ENCODE results near the gene OLFM1.
"Not testable (repeated sequence)": the region's sequence is repeated elsewhere in the genome, so short reads cannot be mapped to it uniquely, and the experiment has no call there.

Gene OLFM1

DNA sequence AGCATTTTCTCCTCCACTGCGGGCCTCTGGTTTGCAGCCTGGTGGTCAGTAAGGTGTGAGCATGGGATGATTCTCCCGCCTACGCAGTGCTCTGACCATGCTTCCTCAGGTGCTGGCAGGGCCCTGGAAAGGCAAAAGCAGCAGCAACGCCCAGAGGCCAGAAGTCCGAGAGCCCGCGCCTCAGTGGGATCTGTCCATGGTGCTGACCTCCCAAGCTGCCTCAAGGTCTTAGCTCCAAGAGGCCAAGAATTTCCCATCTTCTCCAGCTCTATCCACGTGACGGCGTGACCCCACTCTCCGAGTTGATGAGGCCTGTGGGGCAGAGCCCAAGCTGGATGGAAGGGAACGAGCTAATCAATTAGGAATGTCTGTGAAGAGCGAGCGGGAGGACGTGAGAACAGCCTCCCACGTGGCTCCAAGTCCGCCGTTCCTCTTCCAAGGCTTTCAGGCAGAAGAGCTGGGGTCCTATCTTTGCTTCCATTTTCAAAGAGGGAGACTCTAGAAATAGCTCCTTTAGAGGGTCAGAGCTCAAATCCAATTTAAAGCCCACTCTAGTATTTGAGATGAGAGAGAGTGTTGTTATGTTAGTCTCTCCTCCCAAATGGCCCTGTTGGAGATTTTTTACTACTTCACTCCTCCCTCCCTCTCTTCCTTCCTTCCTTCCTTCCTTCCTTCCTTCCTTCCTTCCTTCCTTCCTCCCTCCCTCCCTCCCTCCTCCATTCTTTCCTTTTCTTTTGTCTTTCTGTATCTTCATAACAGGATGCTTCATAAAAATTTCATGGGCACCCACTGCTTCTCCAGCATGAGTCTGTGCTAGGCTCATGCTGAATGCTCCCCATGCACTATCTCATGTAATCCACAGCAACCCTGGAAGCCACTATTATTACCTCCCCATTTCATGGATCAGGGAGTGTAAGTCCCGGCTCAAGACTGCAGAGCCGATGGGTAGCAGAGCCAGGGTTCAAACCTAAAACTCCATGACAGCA lies 69.3 kb downstream of the OLFM1 start:
- DNase-seq: no peak

DNA sequence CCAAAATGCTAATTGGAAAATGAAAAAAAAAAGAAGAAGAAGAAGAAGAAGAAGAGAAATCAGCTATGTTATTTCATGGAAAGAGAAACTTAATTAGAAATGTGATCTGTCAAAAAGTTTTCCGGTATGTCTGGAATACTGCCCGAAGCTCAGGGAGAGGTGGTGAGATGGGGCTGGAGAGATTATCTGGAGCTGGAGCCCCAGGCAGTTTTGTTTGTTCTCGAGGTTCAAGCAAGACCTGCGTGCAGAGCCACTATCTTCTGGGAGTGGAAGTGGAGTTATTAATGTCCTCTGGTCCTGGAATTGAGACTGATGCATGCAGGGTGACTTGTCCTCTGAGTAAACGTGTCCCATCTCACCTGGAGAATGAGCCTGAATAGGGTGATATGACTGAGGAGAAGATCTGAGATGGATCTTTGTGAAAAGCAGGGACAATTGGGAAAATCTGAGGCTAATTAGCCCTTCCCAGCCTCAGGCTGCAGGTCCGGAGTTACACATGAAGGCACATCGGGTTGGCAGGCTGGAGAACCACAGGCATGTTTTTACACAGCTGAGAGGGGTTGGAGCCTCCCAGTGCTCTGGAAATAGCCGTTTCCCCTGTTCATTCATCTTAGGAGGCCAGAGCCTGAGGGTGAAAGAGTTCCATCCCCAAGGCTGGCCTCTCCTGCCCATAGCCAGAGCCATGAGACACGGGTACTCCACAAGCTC lies 70.5 kb downstream of the OLFM1 start:
- DNase-seq: no peak

DNA sequence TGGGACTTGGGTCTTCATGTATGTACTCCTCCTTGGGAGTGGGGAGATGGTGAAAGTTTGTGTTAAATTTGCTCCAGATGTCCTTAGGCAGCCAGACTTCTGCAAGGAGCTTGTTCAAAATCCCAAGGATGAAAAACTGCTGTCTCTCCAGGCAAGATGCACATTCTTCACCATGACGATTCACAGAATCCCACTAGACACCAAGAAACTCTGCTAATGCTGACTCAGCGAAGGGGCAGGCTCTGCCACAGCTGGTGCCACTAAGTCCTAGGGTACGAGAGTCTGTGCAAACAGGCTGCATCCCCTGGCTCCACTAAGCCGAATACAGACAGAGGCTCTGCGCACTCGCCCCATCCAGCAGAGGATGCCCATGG lies 71.1 kb downstream of the OLFM1 start:
- DNase-seq: no peak

DNA sequence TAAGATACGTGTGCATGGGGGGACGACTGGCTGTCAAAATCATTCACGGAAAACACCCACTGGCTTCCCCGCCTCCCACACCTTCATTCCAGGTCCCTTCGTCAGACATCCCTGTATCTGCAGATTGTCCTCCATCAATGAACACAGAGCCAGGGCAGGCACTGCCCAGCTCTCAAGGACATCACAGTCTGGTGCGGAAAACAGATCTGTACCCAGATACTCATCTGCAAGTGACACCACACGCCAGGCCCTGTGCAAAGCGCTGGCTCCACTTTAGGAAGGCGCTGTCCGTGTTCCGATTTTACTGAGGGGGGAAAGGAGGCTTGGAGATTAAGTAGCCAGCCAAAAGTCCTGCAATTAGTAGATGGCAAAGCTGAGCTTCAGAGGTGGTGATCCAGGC lies 72.3 kb downstream of the OLFM1 start:
- DNase-seq: no peak

DNA sequence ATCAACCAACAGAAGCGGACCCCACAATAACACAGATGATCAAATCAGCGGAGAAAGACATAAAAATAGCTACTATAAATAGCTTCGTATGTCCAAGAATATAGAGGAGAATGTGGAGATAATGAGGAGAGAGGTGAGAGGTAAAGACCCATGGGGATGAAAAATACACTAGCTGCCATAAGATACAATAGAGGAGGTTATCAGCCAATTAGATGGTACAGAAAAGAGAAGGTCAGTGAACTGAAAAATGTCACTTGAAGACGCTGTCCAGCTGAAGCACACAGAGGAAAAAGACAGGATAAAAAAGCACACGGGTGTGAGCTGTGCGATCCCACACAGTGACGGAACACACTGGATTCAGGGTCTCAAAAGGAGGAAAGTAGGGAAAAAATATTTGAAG lies 73.4 kb downstream of the OLFM1 start:
- DNase-seq: no peak

DNA sequence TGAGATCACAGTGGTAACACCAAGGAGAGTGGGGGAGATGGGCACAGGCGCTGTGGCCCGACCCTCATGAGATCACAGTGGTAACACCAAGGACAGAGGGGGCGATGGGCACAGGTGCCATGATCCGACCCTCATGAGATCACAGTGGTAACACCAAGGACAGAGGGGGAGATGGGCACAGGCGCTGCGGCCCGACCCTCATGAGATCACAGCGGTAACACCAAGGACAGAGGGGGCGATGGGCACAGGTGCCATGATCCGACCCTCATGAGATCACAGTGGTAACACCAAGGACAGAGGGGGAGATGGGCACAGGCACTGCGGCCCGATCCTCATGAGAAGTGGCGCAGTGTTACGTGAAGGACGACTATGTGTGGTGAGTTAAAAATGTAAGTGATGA lies 75.1 kb downstream of the OLFM1 start:
- DNase-seq: not testable (repeated sequence)

DNA sequence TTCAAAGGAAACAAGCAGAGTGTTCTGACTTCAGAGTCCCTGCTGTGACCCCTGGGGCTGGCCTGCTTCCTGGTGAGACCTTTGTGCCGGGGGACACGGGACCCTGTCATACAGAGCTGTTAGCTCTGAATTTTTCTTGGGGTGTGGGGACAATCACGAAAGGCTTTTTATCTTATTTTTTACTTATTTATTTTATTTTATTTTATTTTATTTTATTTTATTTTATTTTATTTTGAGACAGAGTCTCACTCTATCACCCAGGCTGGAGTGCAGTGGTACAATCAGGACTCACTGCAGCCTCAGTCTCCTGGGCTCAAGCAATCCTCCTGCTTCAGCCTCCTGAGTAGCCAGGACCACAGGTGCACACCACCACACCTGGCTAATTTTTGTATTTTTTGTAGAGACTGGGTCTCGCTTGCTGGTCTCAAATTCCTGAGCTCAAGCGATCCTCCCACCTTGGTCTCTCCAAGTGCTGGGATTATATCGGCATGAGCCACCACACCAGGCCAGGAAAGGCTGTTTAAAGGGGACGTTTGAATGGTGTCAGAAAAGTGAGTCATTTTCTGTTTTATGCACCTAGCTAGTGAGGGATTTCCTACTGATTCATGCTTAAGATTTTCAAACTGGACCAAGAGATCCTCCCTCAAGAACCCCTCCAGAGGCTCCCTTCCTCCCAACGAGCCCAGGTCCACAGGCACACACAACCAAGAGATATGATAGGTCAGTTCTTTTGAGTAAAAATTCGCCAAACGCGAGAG lies 75.7 kb downstream of the OLFM1 start:
- no peak for DNase-seq

DNA sequence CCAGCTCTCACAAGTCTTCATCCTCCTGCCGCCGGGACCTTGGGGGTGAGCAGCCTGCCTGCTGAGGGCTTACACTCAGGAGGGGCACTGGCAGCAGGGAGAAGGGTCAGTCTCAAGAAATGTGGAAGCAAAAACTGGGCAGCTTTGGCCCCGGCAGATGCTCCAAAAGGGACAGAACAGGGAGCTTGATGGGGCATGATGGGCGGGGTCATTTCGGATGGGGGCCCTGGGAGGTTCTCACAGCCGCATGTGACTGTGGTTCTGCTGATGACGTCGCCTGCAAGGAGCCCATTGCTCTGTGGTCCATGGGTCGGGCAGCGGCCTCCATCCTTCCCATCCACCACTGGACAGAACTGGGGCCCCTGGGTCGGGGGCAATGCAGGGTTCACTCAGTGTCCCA lies 76.6 kb downstream of the OLFM1 start:
- no peak for DNase-seq

DNA sequence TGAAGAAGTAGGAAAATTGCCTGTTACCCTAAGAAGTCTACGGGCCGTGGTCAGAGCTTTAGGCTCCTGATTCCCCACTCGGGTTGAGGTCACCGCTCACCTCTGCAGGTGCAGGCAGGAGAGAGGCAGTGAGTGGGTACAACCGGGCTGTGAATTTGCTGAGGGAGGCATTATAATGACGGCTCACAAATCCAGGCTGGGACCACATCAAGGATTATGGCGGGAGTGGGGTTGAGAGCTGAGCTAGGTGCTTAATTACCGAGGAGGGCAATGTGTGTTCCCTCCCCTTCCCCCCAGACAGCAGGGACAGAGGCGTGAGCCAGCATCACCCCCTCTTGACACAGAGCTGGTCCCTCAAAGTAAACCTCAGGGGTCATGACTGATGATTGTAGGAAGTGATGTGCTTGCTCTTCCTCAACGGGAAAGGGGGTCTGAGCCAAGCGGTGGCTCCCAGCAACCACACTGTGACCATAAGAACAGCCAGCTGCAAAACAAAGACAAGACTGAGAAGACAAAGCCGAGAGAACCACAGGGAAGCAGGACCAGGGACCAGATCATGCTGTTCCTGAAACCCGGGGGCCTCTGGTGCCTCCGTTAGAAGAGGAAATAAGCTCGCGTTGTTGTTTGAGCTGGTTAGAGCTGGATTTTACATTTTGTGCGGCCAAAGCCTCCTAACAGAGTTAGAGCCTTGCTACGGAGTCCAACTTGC lies 77.7 kb downstream of the OLFM1 start:
- DNase-seq: no peak

DNA sequence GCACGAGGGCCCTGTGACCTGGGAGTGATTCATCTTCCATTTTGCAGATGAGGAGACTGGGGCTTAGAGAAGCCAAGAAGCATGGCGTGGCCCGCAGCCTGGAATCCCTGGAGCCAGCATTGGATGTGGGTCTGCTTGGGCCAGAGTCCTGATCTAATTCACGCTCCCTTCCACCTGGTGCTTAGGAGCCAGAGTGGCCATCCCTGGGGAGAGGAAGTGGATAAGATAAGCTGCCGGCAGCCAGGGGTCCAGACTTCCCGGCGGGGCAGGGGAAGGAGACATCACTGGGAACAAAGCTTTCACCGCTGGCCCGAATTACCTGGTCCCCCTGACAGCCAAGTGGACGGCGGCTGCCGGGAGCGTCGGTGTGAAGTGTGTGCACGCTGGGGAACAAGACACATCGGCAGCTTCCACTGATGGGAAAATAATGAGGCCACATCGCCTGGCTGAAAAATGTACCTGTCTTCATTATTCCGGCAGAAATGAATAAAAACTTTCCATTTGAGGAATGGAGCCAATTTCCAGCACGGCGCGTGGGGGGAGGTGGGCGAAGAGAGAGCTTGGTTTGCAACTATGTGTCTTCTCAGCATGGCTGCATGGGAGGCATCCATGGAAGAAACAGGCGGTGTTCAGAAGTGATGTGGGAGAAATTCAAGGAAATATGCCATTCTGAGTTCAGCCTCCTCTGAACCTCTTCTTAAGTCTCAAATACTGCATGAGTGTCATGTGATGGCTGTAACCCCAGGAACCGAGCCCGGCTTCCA lies 78.5 kb downstream of the OLFM1 start:
- no peak for DNase-seq

DNA sequence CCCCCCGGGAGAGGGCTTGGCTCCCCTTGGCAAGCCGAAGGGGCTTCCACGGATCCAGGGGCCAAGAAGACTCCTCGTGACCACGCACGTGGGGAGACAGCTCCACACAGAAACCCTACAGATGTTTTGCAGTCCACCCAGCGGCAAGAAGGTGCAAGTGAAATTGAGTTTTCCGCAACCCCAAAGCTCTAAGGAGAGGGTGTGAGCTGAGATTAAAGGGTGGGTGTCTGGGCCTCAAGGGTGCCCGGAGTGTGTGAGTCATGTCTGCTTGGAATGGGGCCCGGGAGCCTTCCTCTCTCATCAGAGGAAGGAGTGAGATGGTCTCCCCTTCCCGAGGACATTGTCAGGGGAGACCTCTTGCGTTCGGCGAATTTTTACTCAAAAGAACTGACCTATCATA lies 79.1 kb downstream of the OLFM1 start:
- no peak for DNase-seq

DNA sequence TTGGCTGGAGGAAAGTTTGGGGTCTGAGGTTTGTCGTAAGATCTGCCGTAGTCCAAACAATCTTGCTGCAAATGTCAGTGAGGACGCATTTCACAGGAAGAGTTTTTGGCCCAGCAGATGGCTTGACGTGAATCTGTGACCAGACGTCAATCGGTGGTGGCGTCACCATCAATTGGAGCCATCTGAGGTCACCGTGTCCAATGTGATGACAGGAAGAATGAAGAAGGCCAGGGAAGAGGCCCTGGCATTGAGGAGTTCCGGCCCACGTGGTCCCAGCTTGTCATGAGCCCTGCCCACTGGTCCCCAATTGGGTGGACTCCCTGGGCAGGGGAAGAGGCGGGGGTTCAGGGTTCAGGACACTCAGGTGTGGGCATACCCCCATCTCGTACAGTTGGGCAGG lies 79.9 kb downstream of the OLFM1 start:
- no peak for DNase-seq

DNA sequence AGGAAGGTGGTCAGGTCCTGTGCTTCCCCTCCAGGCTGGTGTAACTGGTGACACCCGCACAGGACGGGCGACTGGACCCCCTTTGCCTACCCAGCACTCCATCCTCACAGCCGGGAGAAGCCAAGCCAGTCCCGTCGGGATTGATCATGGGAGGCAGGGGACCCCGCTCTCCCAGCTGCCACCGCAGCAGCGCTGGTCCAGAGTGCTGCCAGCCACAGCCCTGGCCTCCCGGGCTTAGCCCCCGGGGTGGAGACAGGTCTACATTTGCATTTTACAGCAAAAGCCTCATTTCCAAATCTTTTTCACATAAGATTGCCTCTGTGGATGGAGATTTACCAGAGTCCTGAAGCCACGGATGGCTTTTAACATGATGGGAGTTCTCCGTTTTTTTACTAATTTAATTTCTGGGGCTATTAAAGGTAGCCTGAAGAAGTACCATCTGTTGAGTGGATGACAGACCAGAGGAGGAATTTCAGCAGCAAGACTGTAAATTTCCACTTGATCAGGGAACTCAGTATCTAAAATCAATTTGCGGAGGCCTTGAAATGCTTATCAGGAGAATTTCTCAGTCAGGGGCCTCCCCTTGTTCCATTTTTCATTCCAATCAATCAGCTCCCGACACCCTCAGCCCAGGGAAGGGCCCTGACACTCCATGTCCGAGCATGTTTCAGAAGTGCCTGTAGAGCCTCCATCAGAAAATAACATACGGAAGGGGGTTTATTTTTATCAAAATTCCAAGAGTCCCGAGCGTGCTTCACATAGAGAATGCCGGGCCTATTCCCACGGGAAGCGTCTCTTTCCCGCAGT lies 80.6 kb downstream of the OLFM1 start:
- DNase-seq: no peak

DNA sequence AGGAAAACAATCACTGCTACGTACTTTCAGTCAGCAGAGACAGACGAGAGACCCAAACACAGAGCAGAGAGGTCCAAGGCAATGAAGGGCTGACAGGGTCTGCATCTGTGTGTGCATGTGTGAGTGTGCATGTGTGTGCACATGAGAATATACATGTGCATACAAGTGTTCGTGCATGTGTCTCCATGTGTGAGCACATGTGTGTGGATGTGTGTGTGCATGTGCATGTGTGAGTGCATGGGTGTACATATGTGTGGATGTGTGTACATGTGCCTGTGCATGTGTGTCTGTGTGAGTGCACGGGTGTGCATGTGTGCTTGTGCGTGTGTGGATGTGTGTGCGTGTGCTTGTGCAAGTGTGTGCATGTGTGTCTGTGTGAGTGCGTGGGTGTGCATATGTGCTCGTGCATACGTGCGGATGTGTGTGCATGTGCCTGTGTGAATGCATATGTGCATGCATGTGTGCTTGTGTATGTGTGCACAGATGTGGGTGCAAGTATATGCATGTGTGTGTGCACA lies 82.3 kb downstream of the OLFM1 start:
- DNase-seq: no peak

DNA sequence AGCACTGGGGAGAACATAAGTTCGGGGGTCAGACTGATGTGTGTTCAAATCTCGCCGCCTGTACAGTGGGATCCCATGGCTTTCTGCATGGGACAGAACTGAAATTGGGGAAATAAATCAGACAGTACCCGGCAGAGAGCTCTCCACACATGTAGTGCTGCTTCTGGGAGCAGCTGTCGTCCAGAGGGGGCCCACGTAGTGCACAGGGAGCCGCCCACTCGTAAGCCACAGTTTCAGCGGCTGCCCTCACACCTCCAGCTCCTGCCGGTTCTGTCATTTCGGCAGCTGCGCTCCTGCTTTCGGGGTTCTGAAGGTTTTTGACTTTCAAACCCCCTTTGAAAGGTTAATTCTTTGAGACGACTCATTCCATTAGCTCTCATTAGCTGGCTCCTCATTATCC lies 83.1 kb downstream of the OLFM1 start:
- no peak for DNase-seq

All from activated CD8-positive, alpha-beta memory T cell treated with anti-CD3 and anti-CD28 coated beads for 24 hours (primary cell).